MCF 10A (cell line): ENCODE data around the gene MFAP3L. TPM values are rescaled to one million over a fixed set of nuclear protein-coding genes. Genes with fewer than 3 reads are reported as not detected.

Source experiments
- BruUV-seq: library from RNA; stranded (reverse); fragments of 400-500 nt; replicated peaks from 2 replicates; lab custom pipeline; 2021; lab: Mats Ljungman, UMichigan
- CTCF ChIA-PET: fragments of 300-600 bp; sonication (Branson Sonifier 250); formaldehyde crosslinking; extraction: SDS; loops from one replicate; lab custom pipeline; 2021; ENCODE audit warnings: antibody characterized with exemption, inconsistent platforms; lab: Yijun Ruan, JAX
- POLR2A ChIA-PET: fragments of 300-600, 350-650 bp; sonication (Branson Sonifier 250); formaldehyde crosslinking; extraction: SDS; loops from one replicate; lab custom pipeline; 2020; ENCODE audit warnings: antibody characterized with exemption, inconsistent platforms; lab: Yijun Ruan, JAX
- DNase-seq: peaks from one replicate; pipeline ENCODE4 v3.0.0-alpha.2; 2018; ENCODE audit not compliant: unreplicated experiment
- H3K27ac Mint-ChIP-seq: one replicate; pipeline ENCODE4 v1.8.0; 2022; ENCODE audit warnings: mild to moderate bottlenecking, low read depth, mixed read lengths; ENCODE audit not compliant: unreplicated experiment
- H3K27me3 Mint-ChIP-seq: one replicate; pipeline ENCODE4 v1.8.0; 2022; ENCODE audit warnings: mixed read lengths; ENCODE audit not compliant: insufficient read depth, unreplicated experiment
- H3K36me3 Mint-ChIP-seq: one replicate; pipeline ENCODE4 v1.8.0; 2022; ENCODE audit warnings: mild to moderate bottlenecking, moderate library complexity, mixed read lengths; ENCODE audit not compliant: insufficient read depth, unreplicated experiment
- H3K4me1 Mint-ChIP-seq: one replicate; pipeline ENCODE4 v1.8.0; 2022; ENCODE audit warnings: mixed read lengths; ENCODE audit not compliant: insufficient read depth, unreplicated experiment
- H3K4me3 Mint-ChIP-seq: one replicate; pipeline ENCODE4 v1.8.0; 2022; ENCODE audit warnings: mild to moderate bottlenecking, moderate library complexity, mixed read lengths; ENCODE audit not compliant: unreplicated experiment
- H3K9me3 Mint-ChIP-seq: one replicate; pipeline ENCODE4 v1.8.0; 2022; ENCODE audit warnings: mixed read lengths; ENCODE audit not compliant: unreplicated experiment
- intact Hi-C: fragments of 100-400 bp; cut with micrococcal nuclease; formaldehyde crosslinking; loops from 2 replicates; pipeline ENCODE4 v1.14.1; 2022
- total RNA-seq: library from RNA; stranded (reverse); gene quantifications from 2 replicates; pipeline ENCODE4 v1.2.3, GENCODE V29; 2022
- TF ChIP-seq, protein P1 (sequence below): fragments of 200-600 bp; IDR thresholded peaks from one replicate; pipeline ENCODE4 v1.8.0; 2022; ENCODE audit warnings: antibody characterized with exemption, mild to moderate bottlenecking; ENCODE audit not compliant: unreplicated experiment

The MFAP3L gene
- total RNA-seq, 1 experiment from 2014 or later, result 4.1 TPM

GRCh38 chr4:170015285-170015684 lies 10.9 kb downstream of the MFAP3L start:
- no peaks in the 10 kb centered on the region for H3K9me3 Mint-ChIP-seq
- POLR2A ChIA-PET, result interaction anchor here (0.7 to 2.2 kb wide), 2 partner anchors 11 to 165 kb away, joined by 3 to 6 read pairs; partner anchors contain the start of gene MFAP3L
- no peak for DNase-seq
- BruUV-seq, result no TSS peak
- intact Hi-C loops, result no loop called here
- H3K27me3 Mint-ChIP-seq, result no peaks in the 10 kb centered on the region
- H3K4me1 Mint-ChIP-seq, result no peaks in the 10 kb centered on the region
- CTCF ChIA-PET, result interaction anchor here (1.5 kb wide), 1 partner anchor 11 kb away, joined by 3 read pairs; the partner anchor contains the start of gene MFAP3L
- no peaks in the 10 kb centered on the region for H3K36me3 Mint-ChIP-seq
- no peak overlapping the region for H3K27ac Mint-ChIP-seq
- TF ChIP-seq, protein P1, sequence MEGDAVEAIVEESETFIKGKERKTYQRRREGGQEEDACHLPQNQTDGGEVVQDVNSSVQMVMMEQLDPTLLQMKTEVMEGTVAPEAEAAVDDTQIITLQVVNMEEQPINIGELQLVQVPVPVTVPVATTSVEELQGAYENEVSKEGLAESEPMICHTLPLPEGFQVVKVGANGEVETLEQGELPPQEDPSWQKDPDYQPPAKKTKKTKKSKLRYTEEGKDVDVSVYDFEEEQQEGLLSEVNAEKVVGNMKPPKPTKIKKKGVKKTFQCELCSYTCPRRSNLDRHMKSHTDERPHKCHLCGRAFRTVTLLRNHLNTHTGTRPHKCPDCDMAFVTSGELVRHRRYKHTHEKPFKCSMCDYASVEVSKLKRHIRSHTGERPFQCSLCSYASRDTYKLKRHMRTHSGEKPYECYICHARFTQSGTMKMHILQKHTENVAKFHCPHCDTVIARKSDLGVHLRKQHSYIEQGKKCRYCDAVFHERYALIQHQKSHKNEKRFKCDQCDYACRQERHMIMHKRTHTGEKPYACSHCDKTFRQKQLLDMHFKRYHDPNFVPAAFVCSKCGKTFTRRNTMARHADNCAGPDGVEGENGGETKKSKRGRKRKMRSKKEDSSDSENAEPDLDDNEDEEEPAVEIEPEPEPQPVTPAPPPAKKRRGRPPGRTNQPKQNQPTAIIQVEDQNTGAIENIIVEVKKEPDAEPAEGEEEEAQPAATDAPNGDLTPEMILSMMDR, result no peak
- no peak overlapping the region for H3K4me3 Mint-ChIP-seq

DNA sequence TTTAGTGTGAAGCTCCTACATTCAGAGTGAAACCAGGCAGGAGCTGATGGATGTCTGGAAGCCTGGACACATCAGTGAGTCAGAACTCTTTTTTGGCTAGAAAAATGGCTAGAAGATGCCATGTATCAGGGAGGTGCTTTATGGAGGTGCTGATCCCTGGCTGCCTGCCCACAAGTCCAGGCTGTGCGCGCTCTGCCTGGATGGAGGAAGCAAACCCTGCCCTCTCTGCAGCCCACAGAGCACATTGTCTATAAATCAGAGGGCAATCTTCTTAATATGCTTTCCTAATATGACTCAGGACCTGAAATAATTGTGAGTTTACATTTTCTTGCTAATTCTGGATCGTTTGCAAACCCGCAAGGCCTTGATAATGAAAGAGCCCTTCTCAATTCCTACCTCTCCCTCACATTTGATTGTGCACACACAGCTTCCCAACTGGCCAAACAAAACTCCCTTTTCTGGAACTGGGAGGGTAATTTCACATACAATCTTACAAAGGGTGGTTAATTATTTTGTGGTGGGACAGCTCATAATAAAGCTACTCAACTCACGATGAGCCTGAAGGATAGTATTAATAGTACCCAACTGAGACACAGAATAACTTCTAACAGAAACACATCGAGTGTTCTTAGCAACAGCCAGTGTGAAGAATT lies 11.7 kb downstream of the MFAP3L start:
- H3K27ac Mint-ChIP-seq, result no peak overlapping the region
- POLR2A ChIA-PET, result interaction anchor here (2.2 kb wide), 1 partner anchor 12 kb away, joined by 6 read pairs; the partner anchor contains the start of gene MFAP3L
- TF ChIP-seq, protein P1, result no peak
- no peaks in the 10 kb centered on the region for H3K36me3 Mint-ChIP-seq
- peak; percentile 4 for DNase-seq
- H3K9me3 Mint-ChIP-seq, result no peaks in the 10 kb centered on the region
- no peaks in the 10 kb centered on the region for H3K4me1 Mint-ChIP-seq
- no TSS peak for BruUV-seq
- CTCF ChIA-PET, result interaction anchor here (0.6 kb wide), 2 partner anchors 147 to 223 kb away, joined by 4 read pairs; no protein-coding TSS in a partner anchor
- no peaks in the 10 kb centered on the region for H3K27me3 Mint-ChIP-seq
- H3K4me3 Mint-ChIP-seq, result no peak overlapping the region
- intact Hi-C loops, result no loop called here

- no peaks in the 10 kb centered on the region for H3K27me3 Mint-ChIP-seq
- no peak overlapping the region for H3K4me3 Mint-ChIP-seq
- intact Hi-C loops, result no loop called here
- no peak overlapping the region for H3K27ac Mint-ChIP-seq
- no peaks in the 10 kb centered on the region for H3K9me3 Mint-ChIP-seq
- POLR2A ChIA-PET, result no interaction called here
- no peak for DNase-seq
- TF ChIP-seq, protein P1, result no peak
- CTCF ChIA-PET, result interaction anchor here (0.6 to 0.7 kb wide), 2 partner anchors 50 to 419 kb away, joined by 3 read pairs; no protein-coding TSS in a partner anchor
- H3K36me3 Mint-ChIP-seq, result no peaks in the 10 kb centered on the region
- no TSS peak for BruUV-seq
- no peaks in the 10 kb centered on the region for H3K4me1 Mint-ChIP-seq
These were observed 13.6 kb downstream of the MFAP3L start for GRCh38 chr4:170012629-170012958.

DNA sequence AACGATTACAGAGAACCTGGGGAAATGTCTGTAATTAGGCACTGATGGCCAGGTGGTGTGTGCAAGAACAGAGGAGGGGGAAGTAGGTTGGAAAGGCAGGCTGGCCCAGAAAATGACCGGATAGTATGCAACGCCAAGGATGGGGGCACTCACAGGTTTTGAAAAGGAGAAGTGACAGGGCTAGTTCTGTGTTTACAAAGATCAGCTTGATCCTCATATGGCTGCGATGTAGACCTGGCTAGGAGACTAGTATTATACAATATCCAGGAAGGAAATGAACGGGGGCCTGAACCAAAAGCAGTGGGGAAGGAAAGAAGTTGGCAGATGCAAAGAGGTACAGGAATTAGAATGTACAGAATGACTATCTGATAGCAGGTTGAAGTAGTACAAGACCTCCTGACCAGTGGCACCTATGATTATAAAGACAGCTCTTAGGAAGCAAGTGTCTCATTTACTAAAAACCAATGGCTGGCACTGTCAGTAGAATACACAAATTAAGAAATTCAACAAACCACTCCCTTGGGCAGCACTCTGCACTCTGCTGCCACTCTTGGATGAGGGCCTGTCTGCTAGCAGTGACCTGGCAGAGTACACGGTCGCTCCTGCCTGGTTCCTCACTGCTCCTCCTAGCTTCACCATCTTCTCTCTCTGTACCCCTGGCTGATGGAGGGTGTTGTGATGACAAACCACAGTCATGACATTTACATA lies 14.1 kb downstream of the MFAP3L start:
- H3K4me1 Mint-ChIP-seq, result no peaks in the 10 kb centered on the region
- H3K36me3 Mint-ChIP-seq, result no peaks in the 10 kb centered on the region
- POLR2A ChIA-PET, result no interaction called here
- CTCF ChIA-PET, result interaction anchor here (0.6 kb wide), 1 partner anchor 51 kb away, joined by 3 read pairs; no protein-coding TSS in a partner anchor
- intact Hi-C loops, result no loop called here
- H3K27me3 Mint-ChIP-seq, result no peaks in the 10 kb centered on the region
- H3K4me3 Mint-ChIP-seq, result no peak overlapping the region
- BruUV-seq, result no TSS peak
- no peak overlapping the region for H3K27ac Mint-ChIP-seq
- no peak for DNase-seq
- TF ChIP-seq, protein P1, result no peak
- H3K9me3 Mint-ChIP-seq, result no peaks in the 10 kb centered on the region
